Measurements from ENCODE around the gene DMXL1.

GRCh38 chr5:119058979-119059529 is 11.8 kb upstream of the DMXL1 start:
- TF ChIP-seq SP1 (IDR thresholded peaks at IDR 0.05) (no peak), CTCF (IDR thresholded peaks at IDR 0.05; ENCODE audit: low read depth, low read length, missing input control) (no peak)

Measured in liver (tissue), 3 donors.